SHP77 treated with DMSO at 0.1 percent for 48 hours (cell line): ENCODE results near the gene KIRREL3.
"Not testable (repeated sequence)": the region's sequence is repeated elsewhere in the genome, so short reads cannot be mapped to it uniquely, and the experiment has no call there.

Experiments used
- DNase-seq: peaks from one replicate; lab custom pipeline; 2025; lab: John Stamatoyannopoulos, UW

KIRREL3 gene

GRCh38 chr11:126381960-126382359 lies 618.6 kb downstream of the KIRREL3 start:
- not testable (repeated sequence) for DNase-seq

- DNase-seq: no peak
These were observed 619.7 kb downstream of the KIRREL3 start for GRCh38 chr11:126380909-126381308.

DNA sequence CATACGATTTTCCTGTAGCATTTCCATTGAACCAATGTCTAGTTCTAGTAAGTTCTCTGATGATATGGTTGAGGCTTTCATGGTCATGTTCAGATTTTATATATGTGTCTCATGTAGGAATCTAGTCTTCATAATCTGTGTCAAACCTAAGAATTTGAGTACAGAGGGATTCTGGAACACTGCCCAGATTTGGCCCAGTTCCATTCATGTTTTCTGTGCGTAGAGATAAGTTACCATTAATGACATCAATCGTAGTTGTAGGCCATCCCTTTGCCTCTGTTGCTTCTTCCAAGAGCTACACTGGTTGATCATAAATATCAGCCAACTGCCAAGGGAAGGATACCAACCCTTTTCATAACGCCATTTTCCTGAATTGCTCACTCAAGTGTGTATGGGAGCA lies 621.8 kb downstream of the KIRREL3 start:
- no peak for DNase-seq

GRCh38 chr11:126375726-126376125 lies 624.8 kb downstream of the KIRREL3 start:
- no peak for DNase-seq

DNA sequence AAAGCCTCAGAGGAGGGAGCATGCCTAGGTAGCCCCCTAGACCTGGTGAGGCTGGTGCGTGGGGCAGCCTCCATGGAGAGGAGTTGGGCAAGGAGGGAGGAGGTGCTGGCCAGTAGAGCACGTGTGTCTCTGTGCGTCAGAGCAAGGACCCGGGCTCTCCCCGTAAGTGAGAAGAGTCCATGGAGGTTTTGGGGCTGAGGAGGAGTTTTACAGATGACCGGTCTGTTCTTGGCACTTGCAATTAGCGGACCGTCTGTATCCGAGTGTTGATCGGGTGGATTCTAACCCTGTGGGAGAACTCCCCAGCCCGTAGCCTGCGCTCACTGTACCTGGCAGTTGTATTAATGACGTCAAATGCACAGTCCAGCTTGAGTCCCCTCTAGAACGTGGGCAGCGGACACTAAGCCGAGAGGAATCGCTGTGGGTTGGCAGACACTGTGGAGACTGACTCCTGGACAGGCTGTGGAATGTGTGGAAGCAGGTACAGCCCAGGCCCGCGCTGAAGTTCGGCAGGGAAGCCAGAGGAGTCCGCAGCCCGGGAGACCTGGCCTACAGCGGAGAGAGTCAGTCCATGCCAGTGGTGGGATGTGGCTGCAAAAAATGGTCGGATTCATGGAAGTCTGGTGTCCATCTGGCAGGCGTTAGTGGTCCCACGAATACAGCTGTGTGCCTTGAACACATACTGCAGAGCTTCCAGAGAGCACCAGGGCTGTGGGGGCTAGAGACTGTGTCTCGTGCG lies 625.8 kb downstream of the KIRREL3 start:
- not testable (repeated sequence) for DNase-seq

DNA sequence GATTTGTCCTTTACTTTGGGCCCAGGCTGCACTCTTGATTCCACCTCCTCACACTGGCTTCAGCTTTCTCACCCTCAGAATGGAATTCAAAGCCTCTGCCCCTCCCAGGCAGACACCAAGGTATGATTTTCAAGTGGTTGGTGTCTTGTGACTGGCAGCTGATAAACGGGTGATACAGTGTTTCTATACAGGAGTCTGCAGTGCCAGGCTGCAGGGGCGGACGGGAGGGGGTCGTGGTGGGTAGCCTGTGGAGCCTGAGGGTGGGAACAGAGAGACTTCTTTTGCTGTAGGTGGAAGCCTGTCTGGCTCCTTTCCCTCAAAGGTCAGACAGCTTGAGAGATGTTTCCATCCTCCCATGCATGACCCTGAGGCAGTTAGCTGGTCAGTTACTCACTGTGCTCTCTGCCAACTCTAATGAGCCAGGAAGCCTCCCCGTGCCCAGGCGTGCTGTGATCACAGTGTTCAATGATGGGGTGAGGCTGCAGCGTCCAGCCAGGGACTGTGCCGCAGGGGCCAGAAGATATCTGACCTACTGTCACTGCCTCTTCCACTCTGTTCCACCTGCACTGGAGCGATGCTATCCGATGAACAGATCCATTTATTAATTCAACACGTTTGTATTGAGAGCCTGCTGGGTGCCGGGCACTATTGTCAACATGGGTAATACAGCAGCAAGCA lies 627.0 kb downstream of the KIRREL3 start:
- not testable (repeated sequence) for DNase-seq
